ENCODE results near the gene SULT1A2.

DNA sequence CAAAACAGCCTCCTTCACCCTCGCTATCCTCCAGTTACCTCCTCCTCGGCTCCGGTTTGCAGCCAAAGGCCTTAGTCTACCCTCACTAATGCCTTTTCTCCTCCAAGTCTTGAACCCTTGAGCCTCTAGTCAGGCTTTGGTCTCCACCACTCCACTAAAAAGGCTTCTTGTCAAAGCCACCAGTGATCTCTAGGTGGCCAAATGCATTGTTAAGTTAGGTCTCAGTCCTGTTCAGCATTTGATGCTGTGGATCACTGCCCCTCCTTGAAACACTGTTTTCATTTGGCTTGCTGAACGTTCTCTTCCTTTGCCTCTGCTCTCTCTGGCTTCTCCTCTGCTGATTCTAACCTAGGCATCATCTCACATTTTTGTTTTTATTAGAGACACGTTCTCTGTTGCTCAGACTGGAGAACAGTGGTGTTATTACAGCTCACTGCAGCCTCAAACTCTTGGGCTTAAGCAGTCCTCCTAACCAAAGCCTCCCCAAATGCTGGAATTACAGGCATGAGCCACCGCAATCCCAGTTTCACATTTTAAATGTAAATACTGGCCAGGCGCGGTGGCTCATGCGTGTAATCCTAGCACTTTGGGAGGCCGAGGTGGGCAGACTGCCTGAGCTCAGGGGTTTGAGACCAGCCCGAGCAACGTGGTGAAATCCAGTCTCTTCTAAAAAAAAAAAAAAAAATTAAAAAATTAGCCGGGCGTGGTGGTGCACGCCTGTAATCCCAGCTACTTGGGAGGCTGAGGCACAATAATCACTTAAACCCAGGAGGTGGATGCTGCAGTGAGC is 42.0 kb downstream of the SULT1A2 start:
- TF ChIP-seq, protein P1, sequence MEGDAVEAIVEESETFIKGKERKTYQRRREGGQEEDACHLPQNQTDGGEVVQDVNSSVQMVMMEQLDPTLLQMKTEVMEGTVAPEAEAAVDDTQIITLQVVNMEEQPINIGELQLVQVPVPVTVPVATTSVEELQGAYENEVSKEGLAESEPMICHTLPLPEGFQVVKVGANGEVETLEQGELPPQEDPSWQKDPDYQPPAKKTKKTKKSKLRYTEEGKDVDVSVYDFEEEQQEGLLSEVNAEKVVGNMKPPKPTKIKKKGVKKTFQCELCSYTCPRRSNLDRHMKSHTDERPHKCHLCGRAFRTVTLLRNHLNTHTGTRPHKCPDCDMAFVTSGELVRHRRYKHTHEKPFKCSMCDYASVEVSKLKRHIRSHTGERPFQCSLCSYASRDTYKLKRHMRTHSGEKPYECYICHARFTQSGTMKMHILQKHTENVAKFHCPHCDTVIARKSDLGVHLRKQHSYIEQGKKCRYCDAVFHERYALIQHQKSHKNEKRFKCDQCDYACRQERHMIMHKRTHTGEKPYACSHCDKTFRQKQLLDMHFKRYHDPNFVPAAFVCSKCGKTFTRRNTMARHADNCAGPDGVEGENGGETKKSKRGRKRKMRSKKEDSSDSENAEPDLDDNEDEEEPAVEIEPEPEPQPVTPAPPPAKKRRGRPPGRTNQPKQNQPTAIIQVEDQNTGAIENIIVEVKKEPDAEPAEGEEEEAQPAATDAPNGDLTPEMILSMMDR (IDR thresholded peaks at IDR 0.05), result no peak
- no peak for TF ChIP-seq POLR2A (IDR thresholded peaks at IDR 0.05)
- TF ChIP-seq EP300 (IDR thresholded peaks at IDR 0.05), result no peak

Measured in tibial nerve (tissue), 4 donors.